GM23338 (cell line): Measurements from ENCODE around the gene NFKBIZ. TPM values are rescaled to one million over a fixed set of nuclear protein-coding genes. Genes with fewer than 3 reads are reported as not detected.

Experiments used
- ATAC-seq: fragments of 200-7000 bp; cut with Tn5 transposase; 3 replicates; pipeline ENCODE4 v1.9.1; 2020
- DNase-seq: peaks from one replicate; pipeline ENCODE4 v3.0.0-alpha.2; 2015; ENCODE audit warnings: low spot score
- H2AFZ ChIP-seq: fragments of 200-600 bp; sonication (generic); 2 replicates; pipeline ENCODE4 v1.8.0; 2016; ENCODE audit warnings: antibody characterized with exemption, mild to moderate bottlenecking, moderate library complexity
- H3F3A ChIP-seq: fragments of 200-600 bp; sonication (generic); replicated peaks from 2 replicates; pipeline ENCODE4 v1.8.0; 2017; ENCODE audit warnings: antibody characterized with exemption, mixed run types, low read depth
- H3K27ac ChIP-seq: fragments of 200-600 bp; sonication (generic); 2 replicates; pipeline ENCODE4 v1.6.1; 2016; ENCODE audit warnings: low read depth
- H3K27me3 ChIP-seq: fragments of 200-600 bp; sonication (generic); 2 replicates; pipeline ENCODE4 v1.8.0; 2016; ENCODE audit warnings: mild to moderate bottlenecking, mixed run types, moderate library complexity; ENCODE audit not compliant: insufficient read depth
- H3K36me3 ChIP-seq: fragments of 200-600 bp; sonication (generic); 2 replicates; pipeline ENCODE4 v1.8.0; 2016; ENCODE audit warnings: mild to moderate bottlenecking; ENCODE audit not compliant: insufficient read depth
- H3K4me1 ChIP-seq: fragments of 200-600 bp; sonication (generic); 2 replicates; pipeline ENCODE4 v1.8.0; 2016; ENCODE audit warnings: mild to moderate bottlenecking, moderate library complexity; ENCODE audit not compliant: insufficient read depth
- H3K4me2 ChIP-seq: fragments of 200-600 bp; sonication (generic); 2 replicates; pipeline ENCODE4 v1.7.1; 2017; ENCODE audit warnings: mixed run types
- H3K4me3 ChIP-seq: fragments of 200-600 bp; sonication (generic); 2 replicates; pipeline ENCODE4 v1.6.1; 2016; ENCODE audit warnings: mixed run types
- H3K79me2 ChIP-seq: fragments of 200-600 bp; sonication (generic); replicated peaks from 2 replicates; pipeline ENCODE4 v1.8.0; 2017; ENCODE audit warnings: mild to moderate bottlenecking; ENCODE audit not compliant: insufficient read depth
- H3K9me2 ChIP-seq: fragments of 200-600 bp; sonication (generic); 2 replicates; pipeline ENCODE4 v1.8.0; 2017; ENCODE audit not compliant: insufficient read depth
- H4K20me1 ChIP-seq: fragments of 200-600 bp; sonication (generic); replicated peaks from 2 replicates; pipeline ENCODE4 v1.8.0; 2017; ENCODE audit warnings: mild to moderate bottlenecking; ENCODE audit not compliant: insufficient read depth
- H3K27ac Mint-ChIP-seq: 2 replicates; pipeline ENCODE4 v1.8.0; 2020; ENCODE audit warnings: inconsistent platforms, mild to moderate bottlenecking, moderate library complexity, mixed read lengths
- H3K27me3 Mint-ChIP-seq: 3 replicates; pipeline ENCODE4 v1.8.0; 2022; ENCODE audit warnings: low read depth, mild to moderate bottlenecking, moderate library complexity, mixed read lengths, inconsistent platforms; ENCODE audit not compliant: insufficient read depth, poor library complexity
- H3K36me3 Mint-ChIP-seq: 3 replicates; pipeline ENCODE4 v1.8.0; 2021; ENCODE audit warnings: low read depth, mild to moderate bottlenecking, inconsistent platforms, moderate library complexity, mixed read lengths
- H3K4me1 Mint-ChIP-seq: 3 replicates; pipeline ENCODE4 v1.8.0; 2020; ENCODE audit warnings: mild to moderate bottlenecking, inconsistent platforms, mixed read lengths
- H3K4me3 Mint-ChIP-seq: 3 replicates; pipeline ENCODE4 v1.8.0; 2021; ENCODE audit warnings: moderate library complexity, mild to moderate bottlenecking, inconsistent platforms, mixed read lengths
- H3K9me3 Mint-ChIP-seq: 3 replicates; pipeline ENCODE4 v1.8.0; 2020; ENCODE audit warnings: moderate library complexity, mild to moderate bottlenecking, inconsistent platforms, mixed read lengths
- CREB1 ChIP-seq: fragments of 250-450 bp; sonication (Bioruptor Pico); IDR thresholded peaks from 2 replicates; pipeline ENCODE4 v1.5.0; 2020; ENCODE audit warnings: low read depth, mild to moderate bottlenecking, moderate library complexity
- CTCF ChIP-seq, 2 experiments: fragments of 200-600 bp in 1 of 2; sonication (generic) in 1 of 2; conservative IDR thresholded peaks; 2 replicates each; pipeline versions ENCODE4 v1.5.1 to v1.6.1; 2016 to 2017; ENCODE audit warnings: antibody characterized with exemption in 2 of 2, low read depth in 2 of 2, mild to moderate bottlenecking in 2 of 2, moderate library complexity in 1 of 2
- ETS1 ChIP-seq: IDR thresholded peaks from 2 replicates; pipeline ENCODE4 v1.6.1; 2016; ENCODE audit warnings: antibody characterized with exemption
- EZH2 ChIP-seq: fragments of 200-600 bp; sonication (generic); IDR thresholded peaks from one replicate; pipeline ENCODE4 v1.8.0; 2017; ENCODE audit warnings: antibody characterized with exemption, mild to moderate bottlenecking, low read depth; ENCODE audit not compliant: unreplicated experiment
- EZH2phosphoT487 ChIP-seq: fragments of 200-600 bp; sonication (generic); IDR thresholded peaks from one replicate; pipeline ENCODE4 v1.8.1; 2018; ENCODE audit warnings: antibody characterized with exemption; ENCODE audit not compliant: unreplicated experiment
- NANOG ChIP-seq: IDR thresholded peaks from 2 replicates; pipeline ENCODE4 v1.6.1; 2016; ENCODE audit warnings: antibody characterized with exemption, borderline replicate concordance
- ZNF114 ChIP-seq: fragments of 250-450 bp; sonication (Bioruptor Pico); IDR thresholded peaks from 2 replicates; pipeline ENCODE4 v1.5.0; 2020; ENCODE audit warnings: mild to moderate bottlenecking, moderate library complexity
- ZNF331 ChIP-seq: fragments of 250-450 bp; sonication (Bioruptor Pico); IDR thresholded peaks from 2 replicates; pipeline ENCODE4 v1.5.0; 2020; ENCODE audit warnings: low read depth, mild to moderate bottlenecking, moderate library complexity
- ZNF462 ChIP-seq: fragments of 250-450 bp; sonication (Bioruptor Pico); IDR thresholded peaks from 2 replicates; pipeline ENCODE4 v1.5.0; 2020; ENCODE audit warnings: mild to moderate bottlenecking, moderate library complexity
- polyA plus RNA-seq: library from polyadenylated mRNA; unstranded; fragments of >200 nt; fragmentation: Nextera tagmentation; extraction: Ambion mirVana; gene quantifications from 2 replicates; pipeline ENCODE4 v1.2.1, GENCODE V29; 2016
- total RNA-seq: library from RNA; depleted of rRNA; stranded (reverse); fragments of >200 nt; shearing (Covaris generic); gene quantifications from 2 replicates; pipeline ENCODE4 v1.2.3, GENCODE V29; 2014

The NFKBIZ gene
- total and polyA plus RNA-seq, 2 experiments from 2014 or later, result 14.1 to 18.2 TPM

GRCh38 chr3:101814835-101815234, 34.5 kb upstream of the NFKBIZ start (continued):
- TF ChIP-seq ZNF462 (CRISPR knock-in tag), result no peak
- no peak for TF ChIP-seq CREB1 (CRISPR knock-in tag)
- TF ChIP-seq NANOG, result no peak
- TF ChIP-seq EZH2phosphoT487, result no peak
- TF ChIP-seq ZNF114 (CRISPR knock-in tag), result no peak
- TF ChIP-seq ZNF331 (CRISPR knock-in tag), result no peak
- TF ChIP-seq ETS1, result no peak

- Mint-ChIP-seq H3K4me1 (peaks cover 6% of the 10 kb centered on the region; the same call in 2 of the 3 replicates), H3K4me3 (no peak overlapping the region), H3K27me3 (peaks cover 4% of the 10 kb centered on the region), H3K27ac (no peak overlapping the region), H3K9me3 (no peaks in the 10 kb centered on the region), H3K36me3 (0 out of 3 replicates have a peak, but pooled peaks cover under 1% of the 10 kb centered on the region)
- no peak overlapping the region for H3K4me3 ChIP-seq
- no peaks in the 10 kb centered on the region for H4K20me1 ChIP-seq
- DNase-seq (no peak), ATAC-seq (no peak)
- no peaks in the 10 kb centered on the region for H3K4me1 ChIP-seq
- no peak overlapping the region for H3K27ac ChIP-seq
- no peaks in the 10 kb centered on the region for H3F3A ChIP-seq
- H3K9me2 ChIP-seq, result no peaks in the 10 kb centered on the region
- H2AFZ ChIP-seq, result no peak overlapping the region
- H3K36me3 ChIP-seq, result peaks cover 3% of the 10 kb centered on the region; the same call in 1 of the 2 replicates
- no peaks in the 10 kb centered on the region for H3K27me3 ChIP-seq
- no peak overlapping the region for H3K4me2 ChIP-seq
- no peaks in the 10 kb centered on the region for H3K79me2 ChIP-seq
- TF ChIP-seq EZH2, result no peak
- TF ChIP-seq NANOG, result no peak
- no peak for TF ChIP-seq EZH2phosphoT487
- TF ChIP-seq CTCF (conservative IDR thresholded peaks at IDR 0.05; ENCODE audit: low read depth in 2 of 2), result no peak
- TF ChIP-seq ETS1, result no peak
- TF ChIP-seq CREB1 (CRISPR knock-in tag), result no peak
- TF ChIP-seq ZNF114 (CRISPR knock-in tag), result no peak
Observed at GRCh38 chr3:101816215-101817149, 32.8 kb upstream of the NFKBIZ start.
